Muscle layer of colon (tissue), 2 donors: ENCODE measurements around the gene CDH22.

ENCODE experiments used
- H3K27ac ChIP-seq: one replicate; pipeline ENCODE4 v1.7.0; 2013; ENCODE audit warnings: low read depth, mild to moderate bottlenecking, low read length, moderate library complexity
- H3K27me3 ChIP-seq, 2 donors: one replicate each; pipeline ENCODE4 v1.7.0; 2013; ENCODE audit warnings: low read length in 2 of 2, mild to moderate bottlenecking in 2 of 2; ENCODE audit not compliant: insufficient read depth in 2 of 2, control insufficient read depth in 1 of 2
- H3K36me3 ChIP-seq: one replicate; pipeline ENCODE4 v1.7.0; 2013; ENCODE audit warnings: mild to moderate bottlenecking, low read length; ENCODE audit not compliant: insufficient read depth
- H3K4me1 ChIP-seq: one replicate; pipeline ENCODE4 v1.7.0; 2013; ENCODE audit warnings: mild to moderate bottlenecking, low read length; ENCODE audit not compliant: insufficient read depth
- H3K4me3 ChIP-seq, 2 donors: one replicate each; pipeline ENCODE4 v1.7.0; 2013; ENCODE audit warnings: low read length in 2 of 2, low read depth in 1 of 2, mild to moderate bottlenecking in 1 of 2, moderate library complexity in 1 of 2
- H3K9ac ChIP-seq: one replicate; pipeline ENCODE4 v1.7.0; 2013; ENCODE audit warnings: low read length
- H3K9me3 ChIP-seq: one replicate; pipeline ENCODE4 v1.7.0; 2013; ENCODE audit warnings: mild to moderate bottlenecking, low read length
- donor health status: abdominal sarcoma.
- donor health status: Adenocarcinoma of cecum.

The CDH22 gene

GRCh38 chr20:46243707-46244628 lies 64.3 kb downstream of the CDH22 start:
- no peaks in the 10 kb centered on the region for H3K9me3 ChIP-seq
- peaks cover 12 to 29% of the 10 kb centered on the region in 2 donors for H3K27me3 ChIP-seq
- no peak overlapping the region for H3K27ac ChIP-seq
- no peaks in the 10 kb centered on the region for H3K4me1 ChIP-seq
- no peak overlapping the region for H3K4me3 ChIP-seq
- H3K36me3 ChIP-seq: no peaks in the 10 kb centered on the region
- no peak overlapping the region for H3K9ac ChIP-seq

- Histone ChIP-seq H3K4me3 (no peak overlapping the region), H3K9me3 (no peaks in the 10 kb centered on the region), H3K36me3 (no peaks in the 10 kb centered on the region), H3K4me1 (no peaks in the 10 kb centered on the region), H3K9ac (no peak overlapping the region), H3K27me3 (peaks cover 2 to 28% of the 10 kb centered on the region in 2 donors), H3K27ac (no peak overlapping the region)
Measured at GRCh38 chr20:46242390-46242789, 65.9 kb downstream of the CDH22 start.

GRCh38 chr20:46240881-46241280 lies 67.4 kb downstream of the CDH22 start:
- Histone ChIP-seq H3K9me3 (no peaks in the 10 kb centered on the region), H3K4me3 (no peak overlapping the region), H3K27ac (no peak overlapping the region), H3K27me3 (peaks cover 0 to 20% of the 10 kb centered on the region in 2 donors), H3K9ac (no peak overlapping the region), H3K36me3 (no peaks in the 10 kb centered on the region), H3K4me1 (no peaks in the 10 kb centered on the region)

- Histone ChIP-seq H3K27ac (no peak overlapping the region), H3K27me3 (peaks cover 0 to 20% of the 10 kb centered on the region in 2 donors), H3K4me3 (no peak overlapping the region)
Measured at GRCh38 chr20:46240065-46240464, 68.2 kb downstream of the CDH22 start.

GRCh38 chr20:46237736-46238135 lies 70.6 kb downstream of the CDH22 start:
- no peaks in the 10 kb centered on the region for H3K9me3 ChIP-seq
- no peak overlapping the region for H3K4me3 ChIP-seq
- H3K9ac ChIP-seq: no peak overlapping the region
- H3K4me1 ChIP-seq: no peaks in the 10 kb centered on the region
- H3K36me3 ChIP-seq: no peaks in the 10 kb centered on the region
- H3K27me3 ChIP-seq: peaks cover 0 to 20% of the 10 kb centered on the region in 2 donors
- H3K27ac ChIP-seq: no peak overlapping the region

More at GRCh38 chr20:46240065-46240464, 68.2 kb downstream of the CDH22 start:
- H3K9me3 ChIP-seq: no peaks in the 10 kb centered on the region
- H3K36me3 ChIP-seq: no peaks in the 10 kb centered on the region
- H3K4me1 ChIP-seq: no peaks in the 10 kb centered on the region
- no peak overlapping the region for H3K9ac ChIP-seq

- Histone ChIP-seq H3K9me3 (no peaks in the 10 kb centered on the region), H3K4me3 (no peak overlapping the region), H3K4me1 (no peaks in the 10 kb centered on the region), H3K27ac (no peak overlapping the region), H3K27me3 (peaks cover 0 to 18% of the 10 kb centered on the region in 2 donors), H3K9ac (no peak overlapping the region), H3K36me3 (no peaks in the 10 kb centered on the region)
Measured at GRCh38 chr20:46237227-46237626, 71.1 kb downstream of the CDH22 start.

GRCh38 chr20:46235077-46235476 lies 73.2 kb downstream of the CDH22 start:
- H3K27ac ChIP-seq: no peak overlapping the region
- H3K9ac ChIP-seq: no peak overlapping the region
- peaks cover under 1 to 8% of the 10 kb centered on the region in 2 donors for H3K27me3 ChIP-seq
- H3K4me1 ChIP-seq: no peaks in the 10 kb centered on the region
- no peaks in the 10 kb centered on the region for H3K9me3 ChIP-seq
- no peak overlapping the region for H3K4me3 ChIP-seq
- H3K36me3 ChIP-seq: no peaks in the 10 kb centered on the region

- H3K9me3 ChIP-seq: no peaks in the 10 kb centered on the region
- H3K4me1 ChIP-seq: no peaks in the 10 kb centered on the region
- no peak overlapping the region for H3K9ac ChIP-seq
- peaks cover 7 to 8% of the 10 kb centered on the region in 2 donors for H3K27me3 ChIP-seq
- no peak overlapping the region for H3K4me3 ChIP-seq
- H3K36me3 ChIP-seq: no peaks in the 10 kb centered on the region
- H3K27ac ChIP-seq: no peak overlapping the region
Measured at GRCh38 chr20:46233701-46234100, 74.6 kb downstream of the CDH22 start.

GRCh38 chr20:46232539-46232938 lies 75.8 kb downstream of the CDH22 start:
- peaks cover 9 to 13% of the 10 kb centered on the region in 2 donors for H3K27me3 ChIP-seq
- no peak overlapping the region for H3K27ac ChIP-seq
- no peaks in the 10 kb centered on the region for H3K36me3 ChIP-seq
- H3K4me3 ChIP-seq: no peak overlapping the region
- H3K4me1 ChIP-seq: no peaks in the 10 kb centered on the region
- H3K9me3 ChIP-seq: no peaks in the 10 kb centered on the region
- no peak overlapping the region for H3K9ac ChIP-seq

GRCh38 chr20:46230801-46231282 lies 77.5 kb downstream of the CDH22 start:
- peaks cover 19% of the 10 kb centered on the region in 2 donors for H3K27me3 ChIP-seq

GRCh38 chr20:46230106-46230491 lies 78.2 kb downstream of the CDH22 start:
- peaks cover 19% of the 10 kb centered on the region in 2 donors for H3K27me3 ChIP-seq
- H3K4me1 ChIP-seq: no peaks in the 10 kb centered on the region
- H3K4me3 ChIP-seq: no peak overlapping the region
- no peak overlapping the region for H3K9ac ChIP-seq
- no peaks in the 10 kb centered on the region for H3K36me3 ChIP-seq
- H3K27ac ChIP-seq: no peak overlapping the region
- H3K9me3 ChIP-seq: no peaks in the 10 kb centered on the region

More at GRCh38 chr20:46230801-46231282, 77.5 kb downstream of the CDH22 start:
- H3K4me3 ChIP-seq: no peak overlapping the region
- no peaks in the 10 kb centered on the region for H3K4me1 ChIP-seq
- no peaks in the 10 kb centered on the region for H3K36me3 ChIP-seq
- no peaks in the 10 kb centered on the region for H3K9me3 ChIP-seq
- no peak overlapping the region for H3K27ac ChIP-seq
- H3K9ac ChIP-seq: no peak overlapping the region
